Ammon's horn (tissue), 1 donor: ENCODE results near the gene PCP4L1.
"Not testable (repeated sequence)": the region's sequence is repeated elsewhere in the genome, so short reads cannot be mapped to it uniquely, and the experiment has no call there.

ENCODE experiments used
- DNase-seq: peaks from one replicate; pipeline ENCODE4 v3.0.0-alpha.2; 2016; ENCODE audit warnings: low spot score

The PCP4L1 gene

DNA sequence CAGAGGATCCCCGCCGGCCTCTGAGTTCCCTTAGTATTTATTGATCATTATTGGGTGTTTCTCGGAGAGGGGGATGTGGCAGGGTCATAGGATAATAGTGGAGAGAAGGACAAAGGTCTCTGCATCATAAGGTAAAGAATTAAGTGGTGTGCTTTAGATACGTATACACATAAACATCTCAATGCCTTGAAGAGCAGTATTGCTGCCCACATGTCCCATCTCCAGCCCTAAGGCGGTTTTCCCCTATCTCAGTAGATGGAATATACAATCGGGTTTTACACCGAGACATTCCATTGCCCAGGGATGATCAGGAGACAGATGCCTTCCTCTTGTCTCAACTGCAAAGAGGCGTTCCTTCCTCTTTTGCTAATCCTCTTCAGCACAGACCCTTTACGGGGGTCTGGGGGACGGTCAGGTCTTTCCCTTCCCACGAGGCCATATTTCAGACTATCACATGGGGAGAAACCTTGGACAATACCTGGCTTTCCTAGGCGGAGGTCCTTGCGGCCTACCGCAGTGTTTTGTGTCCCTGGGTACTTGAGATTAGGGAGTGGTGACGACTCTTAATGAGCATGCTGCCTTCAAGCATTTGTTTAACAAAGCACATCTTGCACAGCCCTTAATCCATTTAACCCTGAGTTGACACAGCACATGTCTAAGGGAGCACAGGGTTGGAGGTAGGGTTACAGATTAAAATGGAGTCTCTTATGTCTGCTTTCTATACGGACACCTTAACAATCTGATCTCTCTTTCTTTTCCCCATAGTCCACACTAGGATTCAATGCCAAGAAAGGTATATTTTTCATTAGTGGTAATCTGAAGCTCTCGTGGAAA is 57.5 kb downstream of the PCP4L1 start:
- DNase-seq = not testable (repeated sequence)

DNA sequence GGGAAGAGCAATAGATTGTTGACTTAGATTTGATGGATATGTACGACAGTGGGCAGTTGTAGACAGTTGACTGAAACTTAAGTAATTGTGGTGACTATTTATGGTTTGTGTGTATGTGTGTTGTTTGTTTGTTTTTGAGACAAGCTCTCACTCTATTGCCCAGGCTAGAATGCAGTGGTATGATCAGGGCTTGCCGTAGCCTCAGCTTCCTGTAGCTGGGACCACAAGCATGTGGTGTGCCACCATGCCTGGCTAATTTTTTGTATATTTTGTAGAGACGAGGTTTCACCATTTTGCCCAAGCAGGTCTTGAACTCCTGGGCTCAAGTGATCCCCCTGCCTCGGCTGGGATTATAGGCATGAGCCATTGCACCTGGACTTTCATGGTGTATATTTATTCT is 65.5 kb downstream of the PCP4L1 start:
- DNase-seq = no peak

DNA sequence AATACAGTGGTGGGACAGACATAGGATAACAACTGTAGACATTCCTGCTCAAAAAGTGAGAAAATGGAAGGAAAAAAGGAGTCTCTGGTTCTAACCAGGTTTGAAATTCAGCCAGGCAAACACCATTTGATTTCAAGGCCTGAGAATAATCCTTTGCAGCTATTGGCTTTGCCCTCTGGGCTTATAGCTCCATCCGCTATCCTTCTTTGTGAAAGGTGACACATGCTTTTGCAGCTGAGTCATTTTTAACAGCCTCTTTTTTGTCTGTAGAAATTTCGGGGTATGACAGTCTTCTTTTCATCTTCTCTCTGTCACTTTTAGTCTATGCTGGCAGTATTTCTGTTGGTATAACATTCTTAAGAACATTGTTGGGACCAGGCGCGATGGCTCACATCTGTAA is 71.8 kb downstream of the PCP4L1 start:
- no peak for DNase-seq

DNA sequence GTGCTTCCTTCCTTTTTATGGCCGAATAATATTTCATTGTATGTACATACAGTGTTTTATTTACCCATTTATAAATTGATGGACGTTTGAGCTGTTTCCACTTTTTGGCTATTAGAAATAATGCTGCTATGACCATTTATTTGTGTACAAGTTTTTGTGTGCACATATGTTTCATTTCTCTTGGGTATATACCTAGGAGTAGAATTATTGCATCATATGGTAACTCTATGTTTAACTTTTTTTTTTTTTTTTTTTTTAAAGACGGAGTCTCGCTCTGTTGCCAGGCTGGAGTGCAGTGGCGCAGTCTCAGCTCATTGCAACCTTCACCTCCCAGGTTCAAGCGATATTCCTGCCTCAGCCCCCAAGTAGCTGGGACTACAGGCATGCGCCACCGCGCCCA is 74.6 kb downstream of the PCP4L1 start:
- no peak for DNase-seq
